HCT116 (cell line): ENCODE results near the gene PRIMA1.

Experiments
- CEBPB ChIP-seq: IDR thresholded peaks from 2 replicates; pipeline ENCODE4 v1.6.1; 2012; ENCODE audit warnings: low read depth
- CTCF ChIP-seq, 3 experiments: fragments of 200-600 bp in 1 of 3; sonication (generic) in 1 of 3; IDR thresholded peaks in 2 of 3; conservative IDR thresholded peaks in 1 of 3; 2 replicates each; pipeline ENCODE4 v1.5.1; 2012 to 2017; ENCODE audit warnings: low read depth in 2 of 3, low read length in 2 of 3, antibody characterized with exemption in 1 of 3, borderline replicate concordance in 1 of 3, control low read depth in 1 of 3, mild to moderate bottlenecking in 1 of 3, mixed read lengths in 1 of 3, mixed run types in 1 of 3, moderate library complexity in 1 of 3; ENCODE audit not compliant: insufficient read depth in 1 of 3
- EZH2 ChIP-seq: fragments of 200-600 bp; sonication (generic); IDR thresholded peaks from 2 replicates; pipeline ENCODE4 v1.6.1; 2017; ENCODE audit warnings: antibody characterized with exemption, mixed run types
- EZH2phosphoT487 ChIP-seq: fragments of 200-600 bp; IDR thresholded peaks from 2 replicates; pipeline ENCODE4 v1.6.1; 2018; ENCODE audit warnings: antibody characterized with exemption, borderline replicate concordance
- POLR2AphosphoS5 ChIP-seq: IDR thresholded peaks from 2 replicates; pipeline ENCODE4 v1.6.1; 2011; ENCODE audit warnings: mild to moderate bottlenecking, low read depth, low read length, moderate library complexity
- SP1 ChIP-seq: IDR thresholded peaks from 2 replicates; pipeline ENCODE4 v1.6.1; 2012; ENCODE audit warnings: low read depth
- YY1 ChIP-seq: IDR thresholded peaks from 2 replicates; pipeline ENCODE4 v1.6.1; 2011; ENCODE audit warnings: low read length, low read depth, moderate library complexity, mild to moderate bottlenecking; ENCODE audit not compliant: insufficient replicate concordance; ENCODE audit errors: extremely low read depth

- TF ChIP-seq CTCF (IDR thresholded peaks at IDR 0.05 in 2 of 3, conservative IDR thresholded peaks at IDR 0.05 in 1 of 3; ENCODE audit: borderline replicate concordance in 1 of 3, insufficient read depth in 1 of 3, low read depth in 2 of 3, low read length in 2 of 3) = no peak
- no peak for TF ChIP-seq YY1
- TF ChIP-seq CEBPB = no peak
- no peak for TF ChIP-seq EZH2
- no peak for TF ChIP-seq SP1
- no peak for TF ChIP-seq EZH2phosphoT487
- TF ChIP-seq POLR2AphosphoS5 = no peak
Measured at GRCh38 chr14:93778856-93779629, 9.2 kb downstream of the PRIMA1 start.
